ENCODE data around the gene SNAPC4.
A peak's percentile ranks its signal among the peaks of the same experiment; 100 is the strongest.

SNAPC4 gene

DNA sequence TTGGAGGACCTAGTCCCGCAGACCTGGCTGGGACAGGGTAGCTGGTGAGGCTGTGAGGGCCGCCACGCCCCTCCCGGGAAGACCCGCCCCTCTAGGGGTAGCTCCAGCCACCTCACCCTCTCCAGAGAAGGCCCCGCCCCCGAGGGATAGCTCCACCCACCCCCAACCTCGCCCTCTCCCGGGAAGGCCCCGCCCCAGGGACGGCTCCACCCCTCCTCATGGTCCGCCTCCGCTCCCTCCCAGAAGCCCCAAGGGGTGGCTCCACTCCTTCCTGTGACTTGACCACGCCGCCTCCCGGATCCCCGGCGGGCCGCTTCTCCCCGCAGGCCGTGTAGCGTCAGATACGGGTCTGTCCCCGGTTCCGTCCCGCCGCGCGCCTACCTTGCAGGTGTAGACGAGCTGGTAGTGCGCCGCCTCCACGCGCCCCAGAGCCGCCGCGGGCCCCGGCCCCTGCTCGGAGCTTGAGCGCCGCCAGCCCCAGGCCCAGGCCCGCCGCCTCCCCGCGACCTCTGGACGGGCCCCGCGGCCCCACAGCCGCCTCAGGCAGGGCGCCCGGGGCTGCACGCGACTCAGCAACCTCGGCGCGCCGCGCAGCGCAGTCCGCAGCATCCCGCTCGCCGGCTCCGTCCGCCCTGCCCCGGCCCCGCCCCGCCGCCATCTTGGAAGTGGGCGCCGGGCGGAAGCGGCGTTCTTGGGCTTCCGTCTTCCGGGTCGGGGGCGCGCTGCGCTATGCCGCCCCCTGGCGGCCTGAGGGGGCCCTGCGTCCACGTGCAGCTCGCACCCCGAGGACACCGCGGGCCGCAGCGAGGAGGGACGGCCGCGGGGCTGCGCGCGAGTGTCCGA, 36.6 kb downstream of the SNAPC4 start, which contains the start of gene DNLZ:
TSS of gene DNLZ (minus strand) at position 639 of the 843 bp plus-strand sequence. CDS start at position 609, 30 bp downstream.
- in situ Hi-C loops (cut with MboI; ENCODE audit: low pct_unique_long_range_greater_than_20kb, low sequenced_read_pairs, unreplicated experiment): no loop called here
- peak; percentile 100 for DNase-seq (ENCODE audit: low spot score)
- TF ChIP-seq, protein P1, sequence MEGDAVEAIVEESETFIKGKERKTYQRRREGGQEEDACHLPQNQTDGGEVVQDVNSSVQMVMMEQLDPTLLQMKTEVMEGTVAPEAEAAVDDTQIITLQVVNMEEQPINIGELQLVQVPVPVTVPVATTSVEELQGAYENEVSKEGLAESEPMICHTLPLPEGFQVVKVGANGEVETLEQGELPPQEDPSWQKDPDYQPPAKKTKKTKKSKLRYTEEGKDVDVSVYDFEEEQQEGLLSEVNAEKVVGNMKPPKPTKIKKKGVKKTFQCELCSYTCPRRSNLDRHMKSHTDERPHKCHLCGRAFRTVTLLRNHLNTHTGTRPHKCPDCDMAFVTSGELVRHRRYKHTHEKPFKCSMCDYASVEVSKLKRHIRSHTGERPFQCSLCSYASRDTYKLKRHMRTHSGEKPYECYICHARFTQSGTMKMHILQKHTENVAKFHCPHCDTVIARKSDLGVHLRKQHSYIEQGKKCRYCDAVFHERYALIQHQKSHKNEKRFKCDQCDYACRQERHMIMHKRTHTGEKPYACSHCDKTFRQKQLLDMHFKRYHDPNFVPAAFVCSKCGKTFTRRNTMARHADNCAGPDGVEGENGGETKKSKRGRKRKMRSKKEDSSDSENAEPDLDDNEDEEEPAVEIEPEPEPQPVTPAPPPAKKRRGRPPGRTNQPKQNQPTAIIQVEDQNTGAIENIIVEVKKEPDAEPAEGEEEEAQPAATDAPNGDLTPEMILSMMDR (IDR thresholded peaks at IDR 0.05; ENCODE audit: extremely low read depth, insufficient read depth, missing control alignments): peak; percentile 98

- in situ Hi-C loops (cut with MboI; ENCODE audit: low pct_unique_long_range_greater_than_20kb, low sequenced_read_pairs, unreplicated experiment): no loop called here
- TF ChIP-seq, protein P1 (IDR thresholded peaks at IDR 0.05; ENCODE audit: extremely low read depth, insufficient read depth, missing control alignments): no peak
- DNase-seq (ENCODE audit: low spot score): no peak
Observed at GRCh38 chr9:136362450-136362784, 37.6 kb downstream of the SNAPC4 start.

DNA sequence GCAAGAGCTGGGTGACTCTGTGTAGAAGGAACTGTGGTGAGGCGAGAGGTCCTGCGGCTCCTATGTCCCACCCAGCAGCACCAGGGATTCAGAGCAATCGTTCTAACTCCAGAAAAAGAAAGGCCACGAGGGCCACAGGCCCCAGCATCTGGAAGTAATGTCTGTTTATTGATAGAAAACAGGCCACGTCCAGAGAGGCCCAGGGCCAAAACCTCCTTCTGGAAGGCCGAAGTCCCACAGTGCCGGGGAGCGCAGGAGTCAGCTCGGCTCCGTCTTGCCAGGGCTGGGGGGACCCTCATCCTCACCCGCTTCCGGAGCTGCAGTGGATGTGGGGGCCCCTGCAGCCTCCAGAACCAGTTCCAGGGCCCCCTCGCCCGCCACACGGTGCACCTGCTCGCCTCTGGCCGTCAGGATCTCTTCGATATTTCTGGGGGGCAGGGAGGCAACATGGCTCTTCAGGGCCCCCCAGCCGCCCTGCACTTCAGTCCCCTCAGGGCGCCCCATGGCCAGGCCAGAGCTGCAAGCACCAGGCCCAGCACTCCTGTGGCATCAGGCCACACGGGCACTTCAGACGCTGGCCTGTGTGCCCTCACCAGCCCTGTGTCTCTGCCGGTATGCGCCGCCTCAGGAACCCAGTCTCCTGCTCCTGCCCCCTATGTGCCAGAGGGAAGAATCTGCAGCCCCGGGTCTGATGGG, 38.1 kb downstream of the SNAPC4 start:
- in situ Hi-C loops (cut with MboI; ENCODE audit: low pct_unique_long_range_greater_than_20kb, low sequenced_read_pairs, unreplicated experiment): no loop called here
- TF ChIP-seq, protein P1 (IDR thresholded peaks at IDR 0.05; ENCODE audit: extremely low read depth, insufficient read depth, missing control alignments): no peak
- no peak for DNase-seq (ENCODE audit: low spot score)

- TF ChIP-seq, protein P1 (IDR thresholded peaks at IDR 0.05; ENCODE audit: extremely low read depth, insufficient read depth, missing control alignments): no peak
- DNase-seq (ENCODE audit: low spot score): no peak
- in situ Hi-C loops (cut with MboI; ENCODE audit: low pct_unique_long_range_greater_than_20kb, low sequenced_read_pairs, unreplicated experiment): no loop called here
Observed at GRCh38 chr9:136361047-136361753, 38.8 kb downstream of the SNAPC4 start.

GRCh38 chr9:136359774-136360718, 39.9 kb downstream of the SNAPC4 start:
- DNase-seq (ENCODE audit: low spot score): no peak
- TF ChIP-seq, protein P1 (IDR thresholded peaks at IDR 0.05; ENCODE audit: extremely low read depth, insufficient read depth, missing control alignments): no peak
- in situ Hi-C loops (cut with MboI; ENCODE audit: low pct_unique_long_range_greater_than_20kb, low sequenced_read_pairs, unreplicated experiment): no loop called here

Data from GM13977 (cell line).